DND-41 (cell line): ENCODE measurements around the gene SAMD13.

ENCODE experiments used
- EZH2 ChIP-seq: IDR thresholded peaks from 3 replicates; pipeline ENCODE4 v1.6.1; 2012; ENCODE audit warnings: borderline replicate concordance, low read depth, mild to moderate bottlenecking, moderate library complexity, low read length, inconsistent platforms; ENCODE audit not compliant: severe bottlenecking
- TF ChIP-seq, protein P1 (sequence below): IDR thresholded peaks from 2 replicates; pipeline ENCODE4 v1.5.1; 2012; ENCODE audit warnings: borderline replicate concordance, low read length, moderate library complexity, mild to moderate bottlenecking; ENCODE audit not compliant: poor library complexity, severe bottlenecking; ENCODE audit errors: extremely low read depth

DNA sequence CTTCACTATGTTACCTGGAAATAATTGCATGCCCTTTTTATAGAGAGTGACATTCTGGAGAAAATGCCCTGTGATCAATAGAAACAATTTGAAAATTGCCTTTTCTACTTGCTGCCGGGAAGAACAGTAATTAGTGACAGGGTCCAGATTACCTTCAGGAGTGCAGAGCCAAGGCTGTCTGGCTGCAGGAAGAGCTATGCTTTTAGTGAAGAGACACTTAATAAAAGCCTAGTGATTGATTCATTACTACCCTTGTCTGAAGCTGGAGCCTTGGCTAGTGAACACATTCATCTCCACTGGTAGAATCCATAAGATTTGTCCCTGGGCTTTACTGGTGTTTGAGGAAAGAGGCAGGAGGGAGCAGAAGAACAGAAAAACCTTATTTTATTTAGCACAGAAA lies 83.8 kb downstream of the SAMD13 start:
- TF ChIP-seq, protein P1, sequence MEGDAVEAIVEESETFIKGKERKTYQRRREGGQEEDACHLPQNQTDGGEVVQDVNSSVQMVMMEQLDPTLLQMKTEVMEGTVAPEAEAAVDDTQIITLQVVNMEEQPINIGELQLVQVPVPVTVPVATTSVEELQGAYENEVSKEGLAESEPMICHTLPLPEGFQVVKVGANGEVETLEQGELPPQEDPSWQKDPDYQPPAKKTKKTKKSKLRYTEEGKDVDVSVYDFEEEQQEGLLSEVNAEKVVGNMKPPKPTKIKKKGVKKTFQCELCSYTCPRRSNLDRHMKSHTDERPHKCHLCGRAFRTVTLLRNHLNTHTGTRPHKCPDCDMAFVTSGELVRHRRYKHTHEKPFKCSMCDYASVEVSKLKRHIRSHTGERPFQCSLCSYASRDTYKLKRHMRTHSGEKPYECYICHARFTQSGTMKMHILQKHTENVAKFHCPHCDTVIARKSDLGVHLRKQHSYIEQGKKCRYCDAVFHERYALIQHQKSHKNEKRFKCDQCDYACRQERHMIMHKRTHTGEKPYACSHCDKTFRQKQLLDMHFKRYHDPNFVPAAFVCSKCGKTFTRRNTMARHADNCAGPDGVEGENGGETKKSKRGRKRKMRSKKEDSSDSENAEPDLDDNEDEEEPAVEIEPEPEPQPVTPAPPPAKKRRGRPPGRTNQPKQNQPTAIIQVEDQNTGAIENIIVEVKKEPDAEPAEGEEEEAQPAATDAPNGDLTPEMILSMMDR, result no peak
- TF ChIP-seq EZH2, result no peak
